NB4 (cell line): ENCODE data around the gene BDNF.

Experiments
- POLR2A ChIP-seq: IDR thresholded peaks from 2 replicates; pipeline ENCODE4 v1.6.1; 2011; ENCODE audit warnings: mild to moderate bottlenecking; ENCODE audit not compliant: insufficient read length; ENCODE audit errors: extremely low read depth
- TF ChIP-seq, protein P1 (sequence below): IDR thresholded peaks from one replicate; pipeline ENCODE4 v1.5.1; 2012; ENCODE audit warnings: low read depth, low read length

GRCh38 chr11:27648840-27649239 is 51.4 kb downstream of the BDNF start:
- TF ChIP-seq POLR2A: no peak
- TF ChIP-seq, protein P1, sequence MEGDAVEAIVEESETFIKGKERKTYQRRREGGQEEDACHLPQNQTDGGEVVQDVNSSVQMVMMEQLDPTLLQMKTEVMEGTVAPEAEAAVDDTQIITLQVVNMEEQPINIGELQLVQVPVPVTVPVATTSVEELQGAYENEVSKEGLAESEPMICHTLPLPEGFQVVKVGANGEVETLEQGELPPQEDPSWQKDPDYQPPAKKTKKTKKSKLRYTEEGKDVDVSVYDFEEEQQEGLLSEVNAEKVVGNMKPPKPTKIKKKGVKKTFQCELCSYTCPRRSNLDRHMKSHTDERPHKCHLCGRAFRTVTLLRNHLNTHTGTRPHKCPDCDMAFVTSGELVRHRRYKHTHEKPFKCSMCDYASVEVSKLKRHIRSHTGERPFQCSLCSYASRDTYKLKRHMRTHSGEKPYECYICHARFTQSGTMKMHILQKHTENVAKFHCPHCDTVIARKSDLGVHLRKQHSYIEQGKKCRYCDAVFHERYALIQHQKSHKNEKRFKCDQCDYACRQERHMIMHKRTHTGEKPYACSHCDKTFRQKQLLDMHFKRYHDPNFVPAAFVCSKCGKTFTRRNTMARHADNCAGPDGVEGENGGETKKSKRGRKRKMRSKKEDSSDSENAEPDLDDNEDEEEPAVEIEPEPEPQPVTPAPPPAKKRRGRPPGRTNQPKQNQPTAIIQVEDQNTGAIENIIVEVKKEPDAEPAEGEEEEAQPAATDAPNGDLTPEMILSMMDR: no peak
